Ascending aorta (tissue), 2 donors: ENCODE data around the gene PAX8. TPM values are rescaled to one million over a fixed set of nuclear protein-coding genes. Genes with fewer than 3 reads are reported as not detected.

Experiments
- DNase-seq, 2 donors: peaks; one replicate each; pipeline ENCODE4 v3.0.0-alpha.2; 2019; ENCODE audit warnings: low spot score in 2 of 2
- H3K27ac ChIP-seq, 2 donors: fragments of 200-600 bp; sonication (generic); one replicate each; pipeline ENCODE4 v1.5.1; 2016 to 2017; ENCODE audit warnings: mild to moderate bottlenecking in 1 of 2
- H3K27me3 ChIP-seq: fragments of 200-600 bp; sonication (generic); one replicate; pipeline ENCODE4 v1.5.1; 2017
- H3K36me3 ChIP-seq, 2 donors: fragments of 200-600 bp; sonication (generic); one replicate each; pipeline ENCODE4 v1.5.1; 2016
- H3K4me1 ChIP-seq, 2 donors: fragments of 200-600 bp; sonication (generic); one replicate each; pipeline ENCODE4 v1.5.1; 2016 to 2017; ENCODE audit warnings: mild to moderate bottlenecking in 1 of 2
- H3K4me3 ChIP-seq, 2 donors: fragments of 200-600 bp; sonication (generic); one replicate each; pipeline ENCODE4 v1.5.1; 2016 to 2017; ENCODE audit warnings: mild to moderate bottlenecking in 1 of 2
- H3K9me3 ChIP-seq, 2 donors: fragments of 200-600 bp; sonication (generic); one replicate each; pipeline ENCODE4 v1.5.1; 2016
- CTCF ChIP-seq, 3 experiments: fragments of 200-600 bp in 2 of 3; fragments of 450-650 bp in 1 of 3; sonication (generic) in 2 of 3; IDR thresholded peaks; one replicate each; pipeline ENCODE4 v1.5.1; 2016 to 2019; ENCODE audit warnings: antibody characterized with exemption in 3 of 3, mild to moderate bottlenecking in 1 of 3, moderate library complexity in 1 of 3
- intact Hi-C: fragments of 100-400 bp; cut with DNase I; formaldehyde crosslinking; loops from one replicate; pipeline ENCODE4 v1.15.1; 2023
- total RNA-seq: library from RNA; depleted of rRNA; stranded (reverse); fragments of >200 nt; gene quantifications from one replicate; pipeline ENCODE4 v1.1.0, GENCODE V29; 2016

Gene PAX8
- total RNA-seq, 1 donor from 2014 or later = 0.11 TPM

DNA sequence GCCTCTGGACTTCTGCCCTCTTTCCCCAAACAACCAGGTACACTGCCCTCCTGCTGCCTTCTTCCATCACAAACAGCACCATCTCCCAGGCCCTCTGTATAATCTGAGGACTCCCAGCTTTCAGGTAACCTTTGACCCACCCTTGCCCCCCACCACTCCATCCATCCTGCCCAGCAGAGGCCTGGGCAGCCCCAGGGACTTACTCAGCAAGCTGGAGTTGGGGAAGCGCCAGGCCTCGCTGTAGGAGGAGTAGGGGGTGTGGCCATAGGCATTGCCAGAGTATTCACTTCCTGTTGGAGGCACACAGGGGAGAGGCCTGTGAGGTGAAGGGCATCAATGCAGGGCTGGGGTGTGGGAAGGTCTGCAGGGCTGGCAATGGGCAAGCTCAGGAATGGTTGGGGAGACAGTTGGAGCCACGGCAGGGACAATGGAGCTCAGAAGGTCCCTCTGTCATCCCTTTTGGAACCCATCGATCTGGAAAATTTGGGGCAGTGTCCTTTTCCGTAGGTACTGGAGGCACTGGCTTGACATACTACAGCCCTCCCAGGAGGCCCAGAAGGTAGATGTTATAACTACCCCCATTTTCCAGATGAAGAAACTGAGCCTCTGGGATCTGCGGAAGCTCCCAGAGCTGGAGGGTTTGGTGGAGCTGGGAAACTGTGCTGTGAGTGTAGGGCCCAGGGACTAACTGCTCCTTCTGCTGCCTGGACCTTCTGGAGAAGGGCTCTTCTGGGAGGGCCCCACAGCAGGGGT is 58.7 kb downstream of the PAX8 start:
- Histone ChIP-seq H3K36me3 (no peaks in the 10 kb centered on the region), H3K9me3 (no peaks in the 10 kb centered on the region), H3K4me3 (no peak overlapping the region), H3K4me1 (no peaks in the 10 kb centered on the region), H3K27me3 (no peaks in the 10 kb centered on the region), H3K27ac (no peak overlapping the region)
- TF ChIP-seq CTCF (IDR thresholded peaks at IDR 0.05) = no peak
- intact Hi-C loops = no loop called here
- peak in 1 of 2 donors; percentile 81 for DNase-seq

GRCh38 chr2:113219525-113219888 is 59.2 kb downstream of the PAX8 start:
- H3K27ac ChIP-seq = no peak overlapping the region
- H3K4me3 ChIP-seq = no peak overlapping the region
- TF ChIP-seq CTCF (IDR thresholded peaks at IDR 0.05) = no peak
- H3K4me1 ChIP-seq = no peaks in the 10 kb centered on the region
- H3K9me3 ChIP-seq = no peaks in the 10 kb centered on the region
- no peaks in the 10 kb centered on the region for H3K27me3 ChIP-seq
- no peak for DNase-seq
- H3K36me3 ChIP-seq = no peaks in the 10 kb centered on the region
- intact Hi-C loops = no loop called here

GRCh38 chr2:113219092-113219441 is 59.7 kb downstream of the PAX8 start:
- DNase-seq = no peak
- H3K36me3 ChIP-seq = no peaks in the 10 kb centered on the region
- H3K9me3 ChIP-seq = no peaks in the 10 kb centered on the region
- no peak overlapping the region for H3K27ac ChIP-seq
- no peak overlapping the region for H3K4me3 ChIP-seq
- no peaks in the 10 kb centered on the region for H3K27me3 ChIP-seq
- intact Hi-C loops = no loop called here
- no peaks in the 10 kb centered on the region for H3K4me1 ChIP-seq
- TF ChIP-seq CTCF (IDR thresholded peaks at IDR 0.05) = no peak

GRCh38 chr2:113218283-113219091 is 60.2 kb downstream of the PAX8 start:
- Histone ChIP-seq H3K4me1 (no peaks in the 10 kb centered on the region), H3K9me3 (no peaks in the 10 kb centered on the region), H3K36me3 (no peaks in the 10 kb centered on the region), H3K27me3 (no peaks in the 10 kb centered on the region), H3K4me3 (no peak overlapping the region), H3K27ac (no peak overlapping the region)
- intact Hi-C loops = no loop called here
- TF ChIP-seq CTCF (IDR thresholded peaks at IDR 0.05) = no peak
- DNase-seq = peak; percentile 58 to 80

GRCh38 chr2:113217455-113218282 is 61.1 kb downstream of the PAX8 start:
- DNase-seq = no peak
- Histone ChIP-seq H3K27ac (no peak overlapping the region), H3K27me3 (no peaks in the 10 kb centered on the region), H3K4me3 (no peak overlapping the region), H3K4me1 (no peaks in the 10 kb centered on the region), H3K9me3 (no peaks in the 10 kb centered on the region), H3K36me3 (no peaks in the 10 kb centered on the region)
- intact Hi-C loops = no loop called here
- no peak for TF ChIP-seq CTCF (IDR thresholded peaks at IDR 0.05)
